ENCODE measurements around the gene NKX6-1. TPM values are rescaled to one million over a fixed set of nuclear protein-coding genes. Genes with fewer than 3 reads are reported as not detected.

NKX6-1 gene
- total RNA-seq, 1 experiment from 2014 or later, result 0.37 TPM

DNA sequence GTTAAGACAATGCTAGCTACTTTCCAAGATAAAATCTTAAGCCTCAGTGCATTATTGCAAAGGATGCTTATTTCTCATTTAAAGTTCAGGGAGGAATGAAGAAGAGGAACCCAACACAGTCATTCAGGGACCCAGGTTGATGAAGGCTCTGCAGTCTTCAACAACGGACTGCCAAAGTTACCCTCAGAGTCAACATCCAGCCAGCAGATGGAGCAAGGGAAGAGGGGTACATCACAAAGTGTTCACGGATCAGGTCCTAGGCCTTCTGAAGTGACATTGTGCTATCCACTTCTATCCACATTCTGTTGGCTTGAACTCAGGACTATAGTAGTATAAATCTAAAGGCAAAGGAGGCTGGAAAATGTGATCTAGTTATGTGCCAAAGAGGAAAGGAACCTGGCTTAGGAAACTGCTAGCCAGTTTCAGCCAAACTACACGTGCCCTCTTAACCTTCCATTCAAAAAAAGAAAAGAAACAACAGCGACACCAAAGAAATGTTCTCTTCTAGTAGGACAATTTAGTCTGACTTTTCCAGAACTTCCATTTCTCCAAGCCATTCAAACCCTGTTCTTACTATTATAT, 28.8 kb downstream of the NKX6-1 start:
- H3K4me3 ChIP-seq, result no peak overlapping the region
- no peaks in the 10 kb centered on the region for H3K79me2 ChIP-seq (ENCODE audit: low read depth)
- no peak overlapping the region for H3K27ac ChIP-seq
- DNase-seq, result no peak
- no peaks in the 10 kb centered on the region for H3F3A ChIP-seq (ENCODE audit: insufficient read depth, low read depth)
- no peak overlapping the region for H3K4me2 ChIP-seq
- H3K36me3 ChIP-seq (ENCODE audit: low read depth), result no peaks in the 10 kb centered on the region
- no peak overlapping the region for H2AFZ ChIP-seq
- H4K20me1 ChIP-seq (ENCODE audit: insufficient read depth), result no peaks in the 10 kb centered on the region
- TF ChIP-seq EZH2 (IDR thresholded peaks at IDR 0.05; ENCODE audit: low read depth), result no peak
- TF ChIP-seq, protein P1, sequence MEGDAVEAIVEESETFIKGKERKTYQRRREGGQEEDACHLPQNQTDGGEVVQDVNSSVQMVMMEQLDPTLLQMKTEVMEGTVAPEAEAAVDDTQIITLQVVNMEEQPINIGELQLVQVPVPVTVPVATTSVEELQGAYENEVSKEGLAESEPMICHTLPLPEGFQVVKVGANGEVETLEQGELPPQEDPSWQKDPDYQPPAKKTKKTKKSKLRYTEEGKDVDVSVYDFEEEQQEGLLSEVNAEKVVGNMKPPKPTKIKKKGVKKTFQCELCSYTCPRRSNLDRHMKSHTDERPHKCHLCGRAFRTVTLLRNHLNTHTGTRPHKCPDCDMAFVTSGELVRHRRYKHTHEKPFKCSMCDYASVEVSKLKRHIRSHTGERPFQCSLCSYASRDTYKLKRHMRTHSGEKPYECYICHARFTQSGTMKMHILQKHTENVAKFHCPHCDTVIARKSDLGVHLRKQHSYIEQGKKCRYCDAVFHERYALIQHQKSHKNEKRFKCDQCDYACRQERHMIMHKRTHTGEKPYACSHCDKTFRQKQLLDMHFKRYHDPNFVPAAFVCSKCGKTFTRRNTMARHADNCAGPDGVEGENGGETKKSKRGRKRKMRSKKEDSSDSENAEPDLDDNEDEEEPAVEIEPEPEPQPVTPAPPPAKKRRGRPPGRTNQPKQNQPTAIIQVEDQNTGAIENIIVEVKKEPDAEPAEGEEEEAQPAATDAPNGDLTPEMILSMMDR (conservative IDR thresholded peaks at IDR 0.05), result no peak
- H3K27me3 ChIP-seq (ENCODE audit: insufficient read depth, low read depth), result no peaks in the 10 kb centered on the region
- ChIA-PET CTCF (no interaction called here), POLR2A (ENCODE audit: unreplicated experiment) (no interaction called here)
- H3K9me3 ChIP-seq (ENCODE audit: insufficient read depth, low read depth), result no peaks in the 10 kb centered on the region
- intact Hi-C loops (cut with micrococcal nuclease; ENCODE audit: unreplicated experiment), result no loop called here
- no peaks in the 10 kb centered on the region for H3K4me1 ChIP-seq (replicated peaks; ENCODE audit: insufficient read depth)
- no peaks in the 10 kb centered on the region for H3K9me2 ChIP-seq (ENCODE audit: insufficient read depth)
- no TSS peak for BruUV-seq (replicated peaks)

GRCh38 chr4:84467601-84468000, 31.5 kb downstream of the NKX6-1 start:
- no peaks in the 10 kb centered on the region for H3K36me3 ChIP-seq (ENCODE audit: low read depth)
- no peaks in the 10 kb centered on the region for H3F3A ChIP-seq (ENCODE audit: insufficient read depth, low read depth)
- no peaks in the 10 kb centered on the region for H3K9me2 ChIP-seq (ENCODE audit: insufficient read depth)
- H3K27me3 ChIP-seq (ENCODE audit: insufficient read depth, low read depth), result no peaks in the 10 kb centered on the region
- H2AFZ ChIP-seq, result no peak overlapping the region
- intact Hi-C loops (cut with micrococcal nuclease; ENCODE audit: unreplicated experiment), result no loop called here
- H3K79me2 ChIP-seq (ENCODE audit: low read depth), result no peaks in the 10 kb centered on the region
- no peak overlapping the region for H3K27ac ChIP-seq
- no peak overlapping the region for H3K4me2 ChIP-seq
- CTCF ChIA-PET, result no interaction called here
- TF ChIP-seq, protein P1 (conservative IDR thresholded peaks at IDR 0.05), result no peak
- no peak for TF ChIP-seq EZH2 (IDR thresholded peaks at IDR 0.05; ENCODE audit: low read depth)
- H4K20me1 ChIP-seq (ENCODE audit: insufficient read depth), result no peaks in the 10 kb centered on the region
- H3K4me3 ChIP-seq, result no peak overlapping the region
- H3K9me3 ChIP-seq (ENCODE audit: insufficient read depth, low read depth), result no peaks in the 10 kb centered on the region
- POLR2A ChIA-PET (ENCODE audit: unreplicated experiment), result no interaction called here
- no peaks in the 10 kb centered on the region for H3K4me1 ChIP-seq (replicated peaks; ENCODE audit: insufficient read depth)
- no TSS peak for BruUV-seq (replicated peaks)
- DNase-seq, result no peak

DNA sequence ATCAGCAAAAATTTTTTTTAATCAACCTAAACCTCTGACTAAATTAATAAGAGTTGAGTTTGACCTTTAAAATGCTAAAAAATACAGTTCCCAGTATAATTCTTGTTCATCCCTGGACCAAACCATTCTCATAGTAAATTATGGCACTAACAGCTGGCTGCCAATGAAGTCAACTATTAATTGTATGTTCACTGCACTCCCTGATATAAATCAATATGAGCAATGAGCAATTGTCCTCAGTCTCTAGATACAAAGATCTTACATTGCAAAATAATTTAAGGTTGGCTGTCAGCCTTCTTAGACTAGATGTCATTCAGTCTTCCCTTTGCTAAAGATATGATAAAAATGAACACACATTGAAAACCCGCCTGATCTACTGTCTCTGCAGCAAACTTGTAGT, 39.3 kb downstream of the NKX6-1 start:
- no peaks in the 10 kb centered on the region for H3K79me2 ChIP-seq (ENCODE audit: low read depth)
- no peaks in the 10 kb centered on the region for H3K36me3 ChIP-seq (ENCODE audit: low read depth)
- TF ChIP-seq EZH2 (IDR thresholded peaks at IDR 0.05; ENCODE audit: low read depth), result no peak
- TF ChIP-seq, protein P1 (conservative IDR thresholded peaks at IDR 0.05), result no peak
- no peak for DNase-seq
- no TSS peak for BruUV-seq (replicated peaks)
- no peak overlapping the region for H2AFZ ChIP-seq
- ChIA-PET POLR2A (ENCODE audit: unreplicated experiment) (no interaction called here), CTCF (no interaction called here)
- H3K9me3 ChIP-seq (ENCODE audit: insufficient read depth, low read depth), result no peaks in the 10 kb centered on the region
- intact Hi-C loops (cut with micrococcal nuclease; ENCODE audit: unreplicated experiment), result loop anchor here (2.0 kb wide), 1 partner anchor 49 kb away; no protein-coding TSS in a partner anchor
- H3F3A ChIP-seq (ENCODE audit: insufficient read depth, low read depth), result no peaks in the 10 kb centered on the region
- H3K4me1 ChIP-seq (replicated peaks; ENCODE audit: insufficient read depth), result no peaks in the 10 kb centered on the region
- no peaks in the 10 kb centered on the region for H3K27me3 ChIP-seq (ENCODE audit: insufficient read depth, low read depth)
- H4K20me1 ChIP-seq (ENCODE audit: insufficient read depth), result no peaks in the 10 kb centered on the region
- H3K9me2 ChIP-seq (ENCODE audit: insufficient read depth), result no peaks in the 10 kb centered on the region
- no peak overlapping the region for H3K4me3 ChIP-seq
- H3K4me2 ChIP-seq, result no peak overlapping the region
- no peak overlapping the region for H3K27ac ChIP-seq
